AG04450 (cell line): ENCODE results near the gene ACTG1. TPM values are rescaled to one million over a fixed set of nuclear protein-coding genes. Genes with fewer than 3 reads are reported as not detected.

Source experiments
- CTCF ChIA-PET: fragments of 300-600, 350-600 bp; formaldehyde crosslinking; extraction: SDS; loops from one replicate; lab custom pipeline; 2022; ENCODE audit warnings: antibody characterized with exemption, inconsistent platforms; lab: Charles Lee
- POLR2A ChIA-PET: fragments of 350-600 bp; formaldehyde crosslinking; extraction: SDS; loops from one replicate; lab custom pipeline; 2021; ENCODE audit warnings: antibody characterized with exemption, inconsistent platforms; lab: Yijun Ruan, JAX
- DNase-seq: peaks from one replicate; pipeline ENCODE4 v3.0.0-alpha.2; 2011; ENCODE audit warnings: low read depth, low spot score
- H3K27ac ChIP-seq: one replicate; pipeline ENCODE4 v1.5.1; 2012; ENCODE audit warnings: low read depth, low read length, control low read depth
- H3K27me3 ChIP-seq: one replicate; pipeline ENCODE4 v1.6.0; 2012; ENCODE audit warnings: low read length; ENCODE audit not compliant: control insufficient read depth, insufficient read depth
- H3K4me3 ChIP-seq: 2 replicates; pipeline ENCODE4 v1.5.1; 2011; ENCODE audit warnings: mild to moderate bottlenecking, low read depth, low read length, control low read depth
- H3K9me3 ChIP-seq: 2 replicates; pipeline ENCODE4 v1.5.1; 2012; ENCODE audit warnings: low read length; ENCODE audit not compliant: control insufficient read depth, insufficient read depth
- CTCF ChIP-seq: IDR thresholded peaks from 2 replicates; pipeline ENCODE4 v1.5.1; 2011; ENCODE audit warnings: low read depth, low read length, control low read depth, inconsistent platforms
- polyA plus RNA-seq: library from polyadenylated mRNA; depleted of rRNA; stranded (reverse); fragments of >200 nt; gene quantifications from 2 replicates; pipeline ENCODE4 v1.2.3, GENCODE V29; 2011

Gene ACTG1
- polyA plus RNA-seq, 1 experiment, result 2,721 TPM

GRCh38 chr17:81550285-81550684, 37.7 kb upstream of the ACTG1 start:
- CTCF ChIA-PET, result no interaction called here
- DNase-seq, result no peak
- peaks cover 4% of the 10 kb centered on the region; the same call in 1 of the 2 replicates for H3K9me3 ChIP-seq
- POLR2A ChIA-PET, result no interaction called here
- no peak for TF ChIP-seq CTCF
- no peak overlapping the region for H3K27ac ChIP-seq
- H3K27me3 ChIP-seq, result no peaks in the 10 kb centered on the region
- no peak overlapping the region for H3K4me3 ChIP-seq

GRCh38 chr17:81549826-81550225, 37.2 kb upstream of the ACTG1 start:
- DNase-seq, result no peak
- CTCF ChIA-PET, result no interaction called here
- Histone ChIP-seq H3K9me3 (peaks cover 4% of the 10 kb centered on the region; the same call in 1 of the 2 replicates), H3K27ac (no peak overlapping the region), H3K4me3 (no peak overlapping the region), H3K27me3 (no peaks in the 10 kb centered on the region)
- TF ChIP-seq CTCF, result no peak
- POLR2A ChIA-PET, result no interaction called here

- TF ChIP-seq CTCF, result no peak
- Histone ChIP-seq H3K9me3 (peaks cover 4% of the 10 kb centered on the region; the same call in 1 of the 2 replicates), H3K4me3 (no peak overlapping the region), H3K27me3 (no peaks in the 10 kb centered on the region), H3K27ac (no peak overlapping the region)
- POLR2A ChIA-PET, result interaction anchor here (0.7 kb wide), 1 partner anchor 258 kb away, joined by 5 read pairs; no protein-coding TSS in a partner anchor
- CTCF ChIA-PET, result no interaction called here
- no peak for DNase-seq
Measured at GRCh38 chr17:81549031-81549557, 36.5 kb upstream of the ACTG1 start.

- Histone ChIP-seq H3K9me3 (peaks cover 3% of the 10 kb centered on the region; the same call in 1 of the 2 replicates), H3K27ac (no peak overlapping the region), H3K27me3 (no peaks in the 10 kb centered on the region), H3K4me3 (no peak overlapping the region)
- no peak for TF ChIP-seq CTCF
- POLR2A ChIA-PET, result no interaction called here
- no peak for DNase-seq
- CTCF ChIA-PET, result no interaction called here
Measured at GRCh38 chr17:81547614-81547982, 35.0 kb upstream of the ACTG1 start.

- no peak overlapping the region for H3K4me3 ChIP-seq
- no peak for TF ChIP-seq CTCF
- DNase-seq, result no peak
- no peaks in the 10 kb centered on the region; the same call in 1 of the 2 replicates for H3K9me3 ChIP-seq
- POLR2A ChIA-PET, result interaction anchor here (0.6 kb wide), 1 partner anchor 1399 kb away, joined by 3 read pairs; no protein-coding TSS in a partner anchor
- CTCF ChIA-PET, result interaction anchor here (1.0 kb wide), 1 partner anchor 54 kb away, joined by 3 read pairs; no protein-coding TSS in a partner anchor
- H3K27me3 ChIP-seq, result no peaks in the 10 kb centered on the region
- H3K27ac ChIP-seq, result no peak overlapping the region
Measured at GRCh38 chr17:81546906-81547613, 34.5 kb upstream of the ACTG1 start.
